Endothelial cell (in vitro differentiated cells): ENCODE data around the gene UBE2G2. TPM values are rescaled to one million over a fixed set of nuclear protein-coding genes. Genes with fewer than 3 reads are reported as not detected.

Experiments used
- DNase-seq: peaks from one replicate; pipeline ENCODE4 v3.0.0; 2021; ENCODE audit warnings: low spot score
- H3K27ac Mint-ChIP-seq: one replicate; pipeline ENCODE4 v1.8.0; 2021; ENCODE audit warnings: mixed read lengths, inconsistent platforms; ENCODE audit not compliant: unreplicated experiment
- H3K27me3 Mint-ChIP-seq: one replicate; pipeline ENCODE4 v1.8.0; 2021; ENCODE audit warnings: mild to moderate bottlenecking, moderate library complexity, mixed read lengths, inconsistent platforms; ENCODE audit not compliant: unreplicated experiment
- H3K36me3 Mint-ChIP-seq: one replicate; pipeline ENCODE4 v1.8.0; 2021; ENCODE audit warnings: mild to moderate bottlenecking, low read depth, mixed read lengths, inconsistent platforms; ENCODE audit not compliant: unreplicated experiment
- H3K4me1 Mint-ChIP-seq: one replicate; pipeline ENCODE4 v1.8.0; 2021; ENCODE audit warnings: mild to moderate bottlenecking, mixed read lengths, inconsistent platforms; ENCODE audit not compliant: unreplicated experiment
- H3K4me3 Mint-ChIP-seq: one replicate; pipeline ENCODE4 v1.8.0; 2021; ENCODE audit warnings: mild to moderate bottlenecking, mixed read lengths, inconsistent platforms; ENCODE audit not compliant: unreplicated experiment
- H3K9me3 Mint-ChIP-seq: one replicate; pipeline ENCODE4 v1.8.0; 2021; ENCODE audit warnings: mixed read lengths, inconsistent platforms; ENCODE audit not compliant: unreplicated experiment
- CTCF ChIP-seq: fragments of 200-600 bp; sonication (generic); IDR thresholded peaks from one replicate; pipeline ENCODE4 v1.5.0; 2021; ENCODE audit warnings: antibody characterized with exemption; ENCODE audit not compliant: unreplicated experiment
- total RNA-seq: library from RNA; stranded (reverse); fragmentation: NEBNext Ultra II Directional; extraction: Animal tissue kit (Norgen Biotek cat#: 25700); gene quantifications from one replicate; pipeline ENCODE4 v1.2.1, GENCODE V29; 2021; ENCODE audit not compliant: unreplicated experiment

Gene UBE2G2
- total RNA-seq, 1 donor from 2014 or later = 49.6 TPM

GRCh38 chr21:44845418-44846223 lies 44.0 kb upstream of the UBE2G2 start:
- peak overlapping the region; percentile 67 for H3K27ac Mint-ChIP-seq

GRCh38 chr21:44844256-44844655 lies 42.6 kb upstream of the UBE2G2 start:
- no peak for DNase-seq
- H3K4me3 Mint-ChIP-seq = no peak overlapping the region
- peaks cover 3% of the 10 kb centered on the region for H3K36me3 Mint-ChIP-seq
- H3K9me3 Mint-ChIP-seq = no peaks in the 10 kb centered on the region
- peaks cover 7% of the 10 kb centered on the region for H3K4me1 Mint-ChIP-seq
- peaks cover 12% of the 10 kb centered on the region for H3K27me3 Mint-ChIP-seq
- no peak overlapping the region for H3K27ac Mint-ChIP-seq
- TF ChIP-seq CTCF = no peak

More at GRCh38 chr21:44845418-44846223, 44.0 kb upstream of the UBE2G2 start:
- H3K4me3 Mint-ChIP-seq = no peak overlapping the region
- TF ChIP-seq CTCF = no peak
- peak; percentile 71 for DNase-seq
- H3K27me3 Mint-ChIP-seq = peaks cover 12% of the 10 kb centered on the region
- H3K4me1 Mint-ChIP-seq = peaks cover 7% of the 10 kb centered on the region
- H3K36me3 Mint-ChIP-seq = peaks cover 8% of the 10 kb centered on the region
- no peaks in the 10 kb centered on the region for H3K9me3 Mint-ChIP-seq

GRCh38 chr21:44842721-44843445 lies 41.3 kb upstream of the UBE2G2 start:
- peaks cover 8% of the 10 kb centered on the region for H3K27me3 Mint-ChIP-seq
- TF ChIP-seq CTCF = no peak
- no peak overlapping the region for H3K4me3 Mint-ChIP-seq
- H3K9me3 Mint-ChIP-seq = no peaks in the 10 kb centered on the region
- no peak overlapping the region for H3K27ac Mint-ChIP-seq
- H3K36me3 Mint-ChIP-seq = no peaks in the 10 kb centered on the region
- peaks cover 7% of the 10 kb centered on the region for H3K4me1 Mint-ChIP-seq
- no peak for DNase-seq

- Mint-ChIP-seq H3K27ac (no peak overlapping the region), H3K36me3 (no peaks in the 10 kb centered on the region), H3K9me3 (no peaks in the 10 kb centered on the region), H3K4me3 (no peak overlapping the region), H3K27me3 (peaks cover 8% of the 10 kb centered on the region), H3K4me1 (peaks cover 7% of the 10 kb centered on the region)
- no peak for DNase-seq
- no peak for TF ChIP-seq CTCF
These were observed 40.5 kb upstream of the UBE2G2 start for GRCh38 chr21:44842087-44842486.

- no peak for DNase-seq
- no peak for TF ChIP-seq CTCF
- Mint-ChIP-seq H3K27ac (no peak overlapping the region), H3K9me3 (no peaks in the 10 kb centered on the region), H3K4me1 (no peaks in the 10 kb centered on the region), H3K4me3 (no peak overlapping the region), H3K36me3 (no peaks in the 10 kb centered on the region), H3K27me3 (peaks cover 5% of the 10 kb centered on the region)
These were observed 39.2 kb upstream of the UBE2G2 start for GRCh38 chr21:44840771-44841170.
